GM20000 (cell line): ENCODE data around the gene PADI1.

Experiments
- DNase-seq: peaks from one replicate; pipeline ENCODE4 v3.0.0; 2012; ENCODE audit warnings: low spot score
- CTCF ChIP-seq: IDR thresholded peaks from 2 replicates; pipeline ENCODE4 v1.5.1; 2012; ENCODE audit warnings: mild to moderate bottlenecking, control low read depth; ENCODE audit errors: extremely low read depth, missing control alignments

PADI1 gene

GRCh38 chr1:17183388-17184160 lies 21.4 kb upstream of the PADI1 start:
- TF ChIP-seq CTCF = no peak
- no peak for DNase-seq

GRCh38 chr1:17184161-17184665 lies 20.7 kb upstream of the PADI1 start:
- DNase-seq = no peak
- TF ChIP-seq CTCF = no peak

GRCh38 chr1:17184822-17185484 lies 20.0 kb upstream of the PADI1 start:
- no peak for TF ChIP-seq CTCF
- DNase-seq = no peak

GRCh38 chr1:17185485-17185860 lies 19.5 kb upstream of the PADI1 start:
- TF ChIP-seq CTCF = no peak
- DNase-seq = no peak

GRCh38 chr1:17186216-17186909 lies 18.6 kb upstream of the PADI1 start:
- no peak for DNase-seq

GRCh38 chr1:17187051-17187450 lies 17.9 kb upstream of the PADI1 start:
- no peak for TF ChIP-seq CTCF

More at GRCh38 chr1:17186216-17186909, 18.6 kb upstream of the PADI1 start:
- no peak for TF ChIP-seq CTCF

GRCh38 chr1:17188217-17188616 lies 16.7 kb upstream of the PADI1 start:
- no peak for DNase-seq
- TF ChIP-seq CTCF = no peak

More at GRCh38 chr1:17187051-17187450, 17.9 kb upstream of the PADI1 start:
- DNase-seq = no peak
